ENCODE data around the gene SCARF1.

DNA sequence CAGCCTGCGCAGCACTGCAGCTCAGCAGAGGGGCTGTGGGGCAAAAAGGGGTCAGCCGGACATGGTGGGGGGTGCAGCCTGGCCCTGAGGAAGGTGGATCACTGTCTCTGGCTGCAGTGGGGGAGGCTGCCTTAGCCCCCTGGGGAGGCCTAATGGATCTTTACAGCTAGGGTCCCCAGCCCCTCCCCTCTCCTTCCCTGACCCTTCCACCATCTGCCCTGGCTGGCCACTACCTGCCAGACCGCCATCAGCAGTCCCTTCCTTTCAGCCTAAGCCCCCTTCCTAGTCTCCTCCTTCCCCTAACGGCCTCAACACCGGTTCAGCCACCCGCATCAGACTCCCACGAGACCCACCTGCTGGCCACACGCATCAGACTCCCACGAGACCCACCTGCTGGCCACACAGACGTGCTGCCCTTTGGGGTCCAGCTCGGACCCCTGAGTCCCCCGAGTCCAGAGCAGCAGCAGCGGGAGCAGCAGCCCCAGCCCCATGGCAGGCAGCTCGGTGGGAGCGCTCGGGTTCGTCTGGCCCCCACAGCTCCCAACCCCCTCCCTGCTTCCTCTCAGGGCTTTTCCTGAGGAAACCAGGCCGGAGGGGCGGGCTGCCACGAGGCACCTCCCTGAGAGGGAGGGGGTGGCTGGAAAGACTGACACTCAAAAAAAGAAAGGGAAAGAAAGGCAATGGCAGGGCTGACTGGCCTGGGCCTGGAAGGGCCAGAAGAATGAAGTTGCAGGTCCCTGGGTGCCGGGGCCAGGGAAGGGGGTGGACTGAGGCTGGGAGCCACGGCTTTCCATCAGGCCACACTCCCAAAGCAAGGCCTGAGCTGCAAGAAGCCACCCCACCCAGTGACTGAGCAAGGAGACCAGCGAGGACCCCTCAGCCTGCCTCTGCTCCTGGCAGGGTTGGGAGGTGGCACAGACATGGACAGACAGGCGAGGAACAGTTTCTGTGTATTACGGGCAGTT is at the start of gene SCARF1:
- TF ChIP-seq POLR2A (IDR thresholded peaks at IDR 0.05; ENCODE audit: low read depth, low read length): no peak
- no peak for TF ChIP-seq POLR2AphosphoS5 (IDR thresholded peaks at IDR 0.05; ENCODE audit: low read depth, low read length)
- TF ChIP-seq PAX5 (IDR thresholded peaks at IDR 0.05; ENCODE audit: insufficient read depth, low read length, severe bottlenecking): no peak
- TF ChIP-seq TAF1 (IDR thresholded peaks at IDR 0.05; ENCODE audit: low read depth, low read length): no peak
- no peak for TF ChIP-seq POU2F2 (IDR thresholded peaks at IDR 0.05; ENCODE audit: low read depth, low read length)
- no peak for TF ChIP-seq SPI1 (IDR thresholded peaks at IDR 0.05; ENCODE audit: low read depth, low read length)
